GM19328 (cell line): ENCODE measurements around the gene ISM1.

Source experiments
- ATAC-seq: cut with Tn5 transposase; IDR thresholded peaks from one replicate; pipeline ENCODE4 v1.9.1; 2021; ENCODE audit warnings: mild to moderate bottlenecking, moderate library complexity; ENCODE audit not compliant: unreplicated experiment

ISM1 gene

DNA sequence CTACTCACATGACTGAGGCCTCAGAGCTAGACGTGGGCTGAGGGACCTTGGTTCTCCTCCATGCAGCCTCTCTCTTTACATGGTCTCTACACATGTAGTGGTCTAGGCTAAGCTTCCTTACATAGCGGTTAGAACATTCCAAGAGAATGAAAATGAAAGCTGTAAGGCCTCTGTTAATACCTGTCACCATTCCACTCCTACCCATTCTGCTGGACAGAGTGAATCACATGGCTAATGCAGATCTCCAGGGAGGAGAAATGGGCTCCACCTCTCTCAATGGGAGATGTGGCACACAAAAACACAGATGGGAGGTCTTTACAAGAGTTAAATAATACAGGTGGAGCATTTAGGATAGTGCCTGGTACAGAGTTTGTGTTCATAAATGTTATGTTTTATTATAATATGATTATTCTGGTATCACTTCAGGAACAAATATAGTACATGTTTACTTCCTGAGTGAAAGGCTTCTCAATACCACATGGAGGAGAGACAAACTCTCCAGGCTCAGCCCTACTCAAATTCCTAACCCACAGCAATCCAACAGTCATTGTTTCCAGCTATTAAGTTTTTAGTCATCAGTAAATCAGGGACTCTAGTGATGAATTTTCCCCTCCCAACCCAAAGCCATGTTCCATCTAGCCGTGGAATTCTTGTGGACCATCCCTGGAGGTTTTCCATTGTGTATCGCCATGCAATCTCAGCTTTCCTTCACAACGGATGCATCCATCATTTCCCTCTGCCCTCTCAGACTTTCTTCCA lies 57.9 kb downstream of the ISM1 start:
- ATAC-seq = no peak

DNA sequence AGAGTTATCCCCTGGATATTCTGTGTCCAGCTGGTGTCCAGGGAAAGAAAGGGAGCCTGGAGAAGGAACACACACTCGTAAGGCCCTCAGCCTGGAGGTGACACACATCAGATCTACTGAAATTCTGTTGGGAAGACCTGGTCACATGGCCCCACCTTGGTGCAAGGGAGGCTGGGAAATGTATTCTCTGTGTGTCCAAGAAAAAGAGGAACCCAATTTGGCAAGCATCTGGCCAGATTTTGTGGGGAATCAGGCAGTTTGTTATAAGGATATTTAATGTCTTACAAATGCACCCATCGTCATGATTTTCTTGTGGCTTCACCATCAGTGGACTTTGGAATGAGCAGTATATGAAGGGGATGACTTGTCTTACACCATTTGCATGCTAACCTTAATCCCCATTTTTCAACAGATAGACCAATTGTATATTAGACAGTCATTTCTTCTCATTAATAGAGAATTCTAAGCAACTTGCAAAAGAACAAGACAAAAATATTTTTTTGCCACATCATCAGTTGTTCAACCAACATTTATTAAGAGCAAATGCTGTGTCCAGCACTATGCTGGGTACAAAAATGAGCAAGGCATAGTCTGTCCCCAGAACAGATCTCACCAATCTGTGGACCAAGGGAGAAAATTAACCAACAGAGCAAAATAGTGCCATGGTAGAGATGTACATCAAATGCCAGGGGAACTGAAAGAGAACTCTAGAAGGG lies 59.7 kb downstream of the ISM1 start:
- no peak for ATAC-seq

- ATAC-seq = no peak
Measured at GRCh38 chr20:13283869-13284829, 63.1 kb downstream of the ISM1 start.

- no peak for ATAC-seq
Measured at GRCh38 chr20:13284830-13285229, 63.8 kb downstream of the ISM1 start.

GRCh38 chr20:13285408-13285807 lies 64.3 kb downstream of the ISM1 start:
- ATAC-seq = no peak

GRCh38 chr20:13286052-13286451 lies 65.0 kb downstream of the ISM1 start:
- no peak for ATAC-seq

DNA sequence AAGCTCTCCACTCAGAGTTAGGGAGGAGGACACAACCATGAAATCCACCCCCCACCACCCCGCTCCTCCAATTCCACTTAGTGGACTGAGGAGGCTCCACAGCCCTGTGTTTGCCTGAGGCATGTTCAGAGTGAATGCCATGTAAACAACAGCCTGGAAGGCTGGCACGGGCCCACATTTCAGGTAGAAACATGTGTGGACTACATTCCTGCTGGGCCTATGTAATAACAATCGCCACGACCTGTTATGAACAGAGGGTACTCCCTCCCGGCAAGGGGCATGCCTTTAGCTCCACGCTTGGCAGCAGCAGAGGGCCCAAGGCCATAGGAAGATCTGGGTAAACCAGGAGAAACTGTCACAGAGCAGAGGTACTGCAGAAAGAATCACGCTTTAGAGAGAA lies 65.5 kb downstream of the ISM1 start:
- no peak for ATAC-seq

- ATAC-seq = no peak
Measured at GRCh38 chr20:13288357-13288756, 67.3 kb downstream of the ISM1 start.

- no peak for ATAC-seq
Measured at GRCh38 chr20:13289031-13289430, 68.0 kb downstream of the ISM1 start.

GRCh38 chr20:13290724-13291123 lies 69.7 kb downstream of the ISM1 start:
- no peak for ATAC-seq

GRCh38 chr20:13291157-13291556 lies 70.1 kb downstream of the ISM1 start:
- no peak for ATAC-seq

- no peak for ATAC-seq
Measured at GRCh38 chr20:13292201-13292885, 71.3 kb downstream of the ISM1 start.

DNA sequence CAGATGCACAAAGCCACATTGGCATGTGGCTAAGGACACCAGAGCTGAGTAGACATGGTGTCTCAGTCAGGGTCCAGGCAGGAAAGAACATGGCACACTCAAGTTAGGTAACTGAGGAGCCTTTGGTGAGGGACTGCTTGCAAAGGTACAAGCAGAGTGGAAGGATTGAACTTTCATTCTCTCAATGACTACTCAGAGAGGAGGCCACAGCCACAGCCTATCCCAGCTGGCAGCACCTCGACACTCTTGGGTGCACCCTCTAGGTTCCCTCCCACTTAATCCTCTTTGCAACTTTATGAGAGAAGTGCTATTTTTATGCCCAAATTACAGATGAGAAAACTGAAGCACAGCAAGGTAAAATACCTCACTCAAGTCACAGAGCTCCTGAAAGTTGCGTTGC lies 73.4 kb downstream of the ISM1 start:
- ATAC-seq = no peak

GRCh38 chr20:13295637-13296036 lies 74.6 kb downstream of the ISM1 start:
- no peak for ATAC-seq

DNA sequence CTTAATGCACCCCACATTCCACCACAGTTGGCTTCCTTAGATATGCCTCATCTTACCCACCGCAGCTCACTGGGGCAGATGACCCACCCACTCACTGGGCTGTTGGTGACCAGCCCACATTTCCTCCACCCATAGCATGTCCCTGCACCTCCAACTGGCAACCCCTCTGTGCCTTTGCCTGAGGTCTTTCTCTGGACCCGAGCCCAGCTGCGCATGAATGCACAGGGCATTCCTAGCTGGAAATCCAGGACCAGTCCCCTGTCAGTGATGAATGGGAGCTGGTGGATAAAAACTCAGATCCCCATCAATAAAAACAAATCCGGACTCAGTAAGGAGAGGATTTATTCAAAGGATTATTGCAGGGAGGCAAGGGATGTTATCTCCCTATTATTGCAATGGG lies 75.0 kb downstream of the ISM1 start:
- no peak for ATAC-seq

- ATAC-seq = no peak
Measured at GRCh38 chr20:13297147-13297899, 76.2 kb downstream of the ISM1 start.

- no peak for ATAC-seq
Measured at GRCh38 chr20:13298692-13299373, 77.8 kb downstream of the ISM1 start.

GRCh38 chr20:13299401-13299800 lies 78.3 kb downstream of the ISM1 start:
- no peak for ATAC-seq

DNA sequence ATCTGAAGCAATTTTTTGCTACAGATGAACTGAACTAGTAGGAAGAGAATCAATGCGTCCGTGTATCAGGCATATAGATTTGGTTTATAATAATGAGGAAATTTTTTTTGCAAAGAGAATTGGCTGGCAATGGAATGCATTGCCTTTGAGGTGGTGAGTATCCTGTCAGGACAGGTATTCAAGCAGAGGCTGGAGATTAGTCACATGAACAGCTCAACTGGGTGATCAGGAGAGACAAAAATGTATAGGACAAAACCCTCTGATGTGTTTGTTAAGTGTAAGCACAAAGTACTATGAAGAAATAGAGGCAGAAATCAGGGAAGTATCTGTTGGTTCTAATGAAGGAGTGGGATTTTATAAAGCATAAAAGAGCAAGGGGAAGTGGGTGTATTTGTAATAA lies 80.5 kb downstream of the ISM1 start:
- ATAC-seq = no peak
